H1 (cell line): ENCODE measurements around the gene PLEKHA4. TPM values are rescaled to one million over a fixed set of nuclear protein-coding genes. Genes with fewer than 3 reads are reported as not detected.

Experiments
- BRCA1 ChIP-seq: IDR thresholded peaks from 2 replicates; pipeline ENCODE4 v1.6.1; 2012; ENCODE audit warnings: low read depth, low read length, improper control_type of control experiment
- CHD2 ChIP-seq: IDR thresholded peaks from 2 replicates; pipeline ENCODE4 v1.6.1; 2012; ENCODE audit warnings: low read length, improper control_type of control experiment
- EP300 ChIP-seq, 2 experiments: IDR thresholded peaks; 1 replicate in 1 of 2; 2 replicates in 1 of 2; pipeline ENCODE4 v1.6.1; 2011 to 2012; ENCODE audit warnings: low read depth in 2 of 2, low read length in 2 of 2, mild to moderate bottlenecking in 2 of 2, borderline replicate concordance in 1 of 2, inconsistent platforms in 1 of 2, moderate library complexity in 1 of 2
- JUND ChIP-seq: IDR thresholded peaks from 2 replicates; pipeline ENCODE4 v1.6.1; 2011; ENCODE audit warnings: mild to moderate bottlenecking, improper control_type of control experiment, low read length
- NRF1 ChIP-seq: IDR thresholded peaks from 2 replicates; pipeline ENCODE4 v1.6.1; 2011; ENCODE audit warnings: mild to moderate bottlenecking, low read depth, low read length, improper control_type of control experiment
- POLR2AphosphoS5 ChIP-seq: IDR thresholded peaks from 2 replicates; pipeline ENCODE4 v1.6.1; 2011; ENCODE audit warnings: low read depth, low read length
- SP1 ChIP-seq: IDR thresholded peaks from 2 replicates; pipeline ENCODE4 v1.6.1; 2011; ENCODE audit warnings: low read depth, low read length
- SP4 ChIP-seq: IDR thresholded peaks from 2 replicates; pipeline ENCODE4 v1.6.1; 2012; ENCODE audit warnings: low read length, inconsistent platforms
- TEAD4 ChIP-seq: IDR thresholded peaks from 2 replicates; pipeline ENCODE4 v1.6.1; 2012; ENCODE audit warnings: low read depth, low read length, inconsistent platforms, mixed read lengths
- ZNF274 ChIP-seq: IDR thresholded peaks from 2 replicates; pipeline ENCODE4 v1.7.0; 2012; ENCODE audit warnings: low read length, borderline replicate concordance; ENCODE audit errors: extremely low read depth
- polyA plus RNA-seq, 7 experiments: library from polyadenylated mRNA; depleted of rRNA in 3 of 7; stranded (reverse) in 5 of 7; unstranded in 2 of 7; fragments of >200 nt in 5 of 7; fragments of 200-250 nt in 2 of 7; gene quantifications; 1 replicate in 5 of 7; 2 replicates in 1 of 7; 4 replicates in 1 of 7; pipeline versions ENCODE4 v1.2.1 to v1.2.3, GENCODE V29; 2011 to 2013; ENCODE audit warnings: missing spikeins in 2 of 7, mixed read lengths in 2 of 7
- total RNA-seq: library from RNA; stranded (reverse); fragmentation: NEBNext Ultra II Directional; extraction: Animal tissue kit (Norgen Biotek cat#: 25700); gene quantifications from 2 replicates; pipeline ENCODE4 v1.2.1, GENCODE V29; 2021
- TF ChIP-seq, protein P1 (sequence below): fragments of 300-600 bp; sonication (generic); IDR thresholded peaks from 2 replicates; pipeline ENCODE4 v1.7.1; 2012; ENCODE audit warnings: low read length, moderate library complexity, mild to moderate bottlenecking, inconsistent platforms; ENCODE audit not compliant: insufficient replicate concordance

The PLEKHA4 gene
- total and polyA plus RNA-seq, 2 of the 8 experiments (the other 6 are each of a cell fraction or from before 2014, with no cell fraction given): 8.2 to 18.0 TPM

DNA sequence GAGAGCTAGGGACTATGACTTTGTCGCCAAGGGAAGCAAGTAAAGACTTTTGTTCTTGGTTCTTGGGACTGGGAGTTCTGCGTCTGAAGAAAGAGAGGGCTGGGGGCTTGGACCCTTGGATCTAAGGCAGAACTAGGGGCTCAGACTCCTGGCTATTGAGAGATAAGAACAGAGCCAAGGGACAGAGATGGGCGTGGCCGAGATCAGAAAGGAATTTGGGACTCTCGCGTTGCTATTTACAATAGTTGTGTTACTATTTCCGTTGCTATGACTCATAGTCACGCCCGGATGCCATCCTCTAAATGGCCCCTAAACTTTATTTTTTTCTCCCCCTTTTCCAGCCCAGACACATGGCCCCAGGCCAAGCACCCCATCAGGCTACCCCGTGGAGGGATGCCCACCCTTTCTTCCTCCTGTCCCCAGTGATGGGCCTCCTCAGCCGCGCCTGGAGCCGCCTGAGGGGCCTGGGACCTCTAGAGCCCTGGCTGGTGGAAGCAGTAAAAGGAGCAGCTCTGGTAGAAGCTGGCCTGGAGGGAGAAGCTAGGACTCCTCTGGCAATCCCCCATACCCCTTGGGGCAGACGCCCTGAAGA, 4.6 kb upstream of the PLEKHA4 start (continued):
- TF ChIP-seq, protein P1, sequence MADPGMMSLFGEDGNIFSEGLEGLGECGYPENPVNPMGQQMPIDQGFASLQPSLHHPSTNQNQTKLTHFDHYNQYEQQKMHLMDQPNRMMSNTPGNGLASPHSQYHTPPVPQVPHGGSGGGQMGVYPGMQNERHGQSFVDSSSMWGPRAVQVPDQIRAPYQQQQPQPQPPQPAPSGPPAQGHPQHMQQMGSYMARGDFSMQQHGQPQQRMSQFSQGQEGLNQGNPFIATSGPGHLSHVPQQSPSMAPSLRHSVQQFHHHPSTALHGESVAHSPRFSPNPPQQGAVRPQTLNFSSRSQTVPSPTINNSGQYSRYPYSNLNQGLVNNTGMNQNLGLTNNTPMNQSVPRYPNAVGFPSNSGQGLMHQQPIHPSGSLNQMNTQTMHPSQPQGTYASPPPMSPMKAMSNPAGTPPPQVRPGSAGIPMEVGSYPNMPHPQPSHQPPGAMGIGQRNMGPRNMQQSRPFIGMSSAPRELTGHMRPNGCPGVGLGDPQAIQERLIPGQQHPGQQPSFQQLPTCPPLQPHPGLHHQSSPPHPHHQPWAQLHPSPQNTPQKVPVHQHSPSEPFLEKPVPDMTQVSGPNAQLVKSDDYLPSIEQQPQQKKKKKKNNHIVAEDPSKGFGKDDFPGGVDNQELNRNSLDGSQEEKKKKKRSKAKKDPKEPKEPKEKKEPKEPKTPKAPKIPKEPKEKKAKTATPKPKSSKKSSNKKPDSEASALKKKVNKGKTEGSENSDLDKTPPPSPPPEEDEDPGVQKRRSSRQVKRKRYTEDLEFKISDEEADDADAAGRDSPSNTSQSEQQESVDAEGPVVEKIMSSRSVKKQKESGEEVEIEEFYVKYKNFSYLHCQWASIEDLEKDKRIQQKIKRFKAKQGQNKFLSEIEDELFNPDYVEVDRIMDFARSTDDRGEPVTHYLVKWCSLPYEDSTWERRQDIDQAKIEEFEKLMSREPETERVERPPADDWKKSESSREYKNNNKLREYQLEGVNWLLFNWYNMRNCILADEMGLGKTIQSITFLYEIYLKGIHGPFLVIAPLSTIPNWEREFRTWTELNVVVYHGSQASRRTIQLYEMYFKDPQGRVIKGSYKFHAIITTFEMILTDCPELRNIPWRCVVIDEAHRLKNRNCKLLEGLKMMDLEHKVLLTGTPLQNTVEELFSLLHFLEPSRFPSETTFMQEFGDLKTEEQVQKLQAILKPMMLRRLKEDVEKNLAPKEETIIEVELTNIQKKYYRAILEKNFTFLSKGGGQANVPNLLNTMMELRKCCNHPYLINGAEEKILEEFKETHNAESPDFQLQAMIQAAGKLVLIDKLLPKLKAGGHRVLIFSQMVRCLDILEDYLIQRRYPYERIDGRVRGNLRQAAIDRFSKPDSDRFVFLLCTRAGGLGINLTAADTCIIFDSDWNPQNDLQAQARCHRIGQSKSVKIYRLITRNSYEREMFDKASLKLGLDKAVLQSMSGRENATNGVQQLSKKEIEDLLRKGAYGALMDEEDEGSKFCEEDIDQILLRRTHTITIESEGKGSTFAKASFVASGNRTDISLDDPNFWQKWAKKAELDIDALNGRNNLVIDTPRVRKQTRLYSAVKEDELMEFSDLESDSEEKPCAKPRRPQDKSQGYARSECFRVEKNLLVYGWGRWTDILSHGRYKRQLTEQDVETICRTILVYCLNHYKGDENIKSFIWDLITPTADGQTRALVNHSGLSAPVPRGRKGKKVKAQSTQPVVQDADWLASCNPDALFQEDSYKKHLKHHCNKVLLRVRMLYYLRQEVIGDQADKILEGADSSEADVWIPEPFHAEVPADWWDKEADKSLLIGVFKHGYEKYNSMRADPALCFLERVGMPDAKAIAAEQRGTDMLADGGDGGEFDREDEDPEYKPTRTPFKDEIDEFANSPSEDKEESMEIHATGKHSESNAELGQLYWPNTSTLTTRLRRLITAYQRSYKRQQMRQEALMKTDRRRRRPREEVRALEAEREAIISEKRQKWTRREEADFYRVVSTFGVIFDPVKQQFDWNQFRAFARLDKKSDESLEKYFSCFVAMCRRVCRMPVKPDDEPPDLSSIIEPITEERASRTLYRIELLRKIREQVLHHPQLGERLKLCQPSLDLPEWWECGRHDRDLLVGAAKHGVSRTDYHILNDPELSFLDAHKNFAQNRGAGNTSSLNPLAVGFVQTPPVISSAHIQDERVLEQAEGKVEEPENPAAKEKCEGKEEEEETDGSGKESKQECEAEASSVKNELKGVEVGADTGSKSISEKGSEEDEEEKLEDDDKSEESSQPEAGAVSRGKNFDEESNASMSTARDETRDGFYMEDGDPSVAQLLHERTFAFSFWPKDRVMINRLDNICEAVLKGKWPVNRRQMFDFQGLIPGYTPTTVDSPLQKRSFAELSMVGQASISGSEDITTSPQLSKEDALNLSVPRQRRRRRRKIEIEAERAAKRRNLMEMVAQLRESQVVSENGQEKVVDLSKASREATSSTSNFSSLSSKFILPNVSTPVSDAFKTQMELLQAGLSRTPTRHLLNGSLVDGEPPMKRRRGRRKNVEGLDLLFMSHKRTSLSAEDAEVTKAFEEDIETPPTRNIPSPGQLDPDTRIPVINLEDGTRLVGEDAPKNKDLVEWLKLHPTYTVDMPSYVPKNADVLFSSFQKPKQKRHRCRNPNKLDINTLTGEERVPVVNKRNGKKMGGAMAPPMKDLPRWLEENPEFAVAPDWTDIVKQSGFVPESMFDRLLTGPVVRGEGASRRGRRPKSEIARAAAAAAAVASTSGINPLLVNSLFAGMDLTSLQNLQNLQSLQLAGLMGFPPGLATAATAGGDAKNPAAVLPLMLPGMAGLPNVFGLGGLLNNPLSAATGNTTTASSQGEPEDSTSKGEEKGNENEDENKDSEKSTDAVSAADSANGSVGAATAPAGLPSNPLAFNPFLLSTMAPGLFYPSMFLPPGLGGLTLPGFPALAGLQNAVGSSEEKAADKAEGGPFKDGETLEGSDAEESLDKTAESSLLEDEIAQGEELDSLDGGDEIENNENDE: no peak
- TF ChIP-seq BRCA1: peak; percentile 51; the same call in 1 of the 2 replicates
- no peak for TF ChIP-seq ZNF274
- TF ChIP-seq TEAD4: peak; percentile 49; the same call in 1 of the 2 replicates
- TF ChIP-seq SP1: 0 out of 2 replicates have a peak, but pooled peaks have one; percentile 55
- peak; percentile 52; the same call in 1 of the 2 replicates for TF ChIP-seq POLR2AphosphoS5
- TF ChIP-seq JUND: peak; percentile 48; the same call in 1 of the 2 replicates
- peak in 1 of 2 experiments; percentile 65; a peak in 1 of 3 replicates for TF ChIP-seq EP300 (IDR thresholded peaks at IDR 0.05; ENCODE audit: borderline replicate concordance in 1 of 2, low read depth in 2 of 2, low read length in 2 of 2)
- TF ChIP-seq SP4: 0 out of 2 replicates have a peak, but pooled peaks have one; percentile 19
- TF ChIP-seq CHD2: peak; percentile 84
- TF ChIP-seq NRF1: no peak
